H1 (cell line): ENCODE results near the gene OPHN1. TPM values are rescaled to one million over a fixed set of nuclear protein-coding genes. Genes with fewer than 3 reads are reported as not detected.

Experiments used
- CTCF ChIA-PET: fragments of 300-600 bp; sonication (Branson Sonifier 250); formaldehyde crosslinking; loops from one replicate; lab custom pipeline; 2021; ENCODE audit not compliant: partially characterized antibody; lab: Charles Lee
- POLR2A ChIA-PET: fragments of 300-600 bp; sonication (Branson Sonifier 250); formaldehyde crosslinking; loops from one replicate; lab custom pipeline; 2021; ENCODE audit warnings: inconsistent platforms; ENCODE audit not compliant: partially characterized antibody; lab: Charles Lee
- DNase-seq, 2 experiments: peaks; one replicate each; pipeline versions ENCODE4 v3.0.0 to v3.0.0-alpha.2; 2010 to 2022; ENCODE audit warnings: low spot score in 2 of 2, low read depth in 1 of 2, mixed read lengths in 1 of 2
- FAIRE-seq: peaks from 2 replicates; lab custom pipeline; 2011; peaks lifted over from hg19 to GRCh38; lab: Jason Lieb, UNC
- H2AFZ ChIP-seq: 2 replicates; pipeline ENCODE4 v1.8.1; 2012; ENCODE audit warnings: low read length, inconsistent platforms
- H2AK5ac ChIP-seq: 2 replicates; pipeline ENCODE4 v1.6.1; 2013; ENCODE audit warnings: low read depth, low read length
- H2BK120ac ChIP-seq: replicated peaks from 2 replicates; pipeline ENCODE3; 2013; ENCODE audit warnings: low read depth, low read length, inconsistent platforms
- H2BK12ac ChIP-seq: 2 replicates; pipeline ENCODE4 v1.6.1; 2013; ENCODE audit warnings: low read depth, low read length
- H2BK15ac ChIP-seq: 2 replicates; pipeline ENCODE4 v1.6.1; 2013; ENCODE audit warnings: low read length
- H2BK20ac ChIP-seq: 2 replicates; pipeline ENCODE4 v1.6.1; 2013; ENCODE audit warnings: low read length
- H2BK5ac ChIP-seq: 2 replicates; pipeline ENCODE4 v1.6.1; 2013; ENCODE audit warnings: low read depth, low read length
- H3K14ac ChIP-seq: 2 replicates; pipeline ENCODE4 v1.6.1; 2013; ENCODE audit warnings: inconsistent platforms; ENCODE audit not compliant: insufficient read length
- H3K18ac ChIP-seq: 2 replicates; pipeline ENCODE4 v1.6.1; 2013; ENCODE audit warnings: low read length; ENCODE audit errors: extremely low read depth
- H3K23ac ChIP-seq: 2 replicates; pipeline ENCODE4 v1.6.1; 2013; ENCODE audit warnings: inconsistent platforms; ENCODE audit not compliant: insufficient read length
- H3K23me2 ChIP-seq: 2 replicates; pipeline ENCODE4 v1.6.1; 2013; ENCODE audit warnings: low read depth, low read length
- H3K27ac ChIP-seq: 2 replicates; pipeline ENCODE4 v1.6.1; 2011; ENCODE audit warnings: low read depth, low read length, inconsistent platforms
- H3K27me3 ChIP-seq, 4 experiments: replicated peaks in 1 of 4; 1 replicate in 1 of 4; 2 replicates in 3 of 4; pipeline versions ENCODE4 v1.6.1 to v1.8.1; 2011 to 2013; ENCODE audit warnings: low read length in 3 of 4, mild to moderate bottlenecking in 3 of 4, inconsistent platforms in 2 of 4, mixed read lengths in 2 of 4, moderate library complexity in 1 of 4; ENCODE audit not compliant: control insufficient read depth in 3 of 4, insufficient read depth in 3 of 4; ENCODE audit errors: extremely low read depth in 1 of 4
- H3K36me3 ChIP-seq, 4 experiments: 2 replicates each; pipeline versions ENCODE4 v1.6.1 to v1.8.1; 2011 to 2013; ENCODE audit warnings: mild to moderate bottlenecking in 4 of 4, low read length in 3 of 4, moderate library complexity in 2 of 4, control low read depth in 1 of 4, inconsistent platforms in 1 of 4; ENCODE audit not compliant: insufficient read depth in 4 of 4, control insufficient read depth in 2 of 4
- H3K4ac ChIP-seq: replicated peaks from 2 replicates; pipeline ENCODE3; 2013; ENCODE audit warnings: low read length, low read depth, mixed read lengths, inconsistent platforms; ENCODE audit not compliant: insufficient read length
- H3K4me1 ChIP-seq, 4 experiments: replicated peaks in 1 of 4; 1 replicate in 1 of 4; 2 replicates in 3 of 4; pipeline versions ENCODE4 v1.6.1 to v1.8.1; 2011 to 2013; ENCODE audit warnings: low read length in 3 of 4, inconsistent platforms in 2 of 4, mixed read lengths in 1 of 4; ENCODE audit not compliant: insufficient read depth in 4 of 4, control insufficient read depth in 3 of 4
- H3K4me2 ChIP-seq, 2 experiments: 2 replicates each; pipeline versions ENCODE4 v1.6.1 to v1.8.1; 2011 to 2013; ENCODE audit warnings: low read depth in 2 of 2, low read length in 2 of 2, control low read depth in 1 of 2, inconsistent platforms in 1 of 2, mild to moderate bottlenecking in 1 of 2; ENCODE audit not compliant: insufficient read depth in 1 of 2
- H3K4me3 ChIP-seq, 4 experiments: fragments of 200-600, 300-600 bp in 1 of 4; sonication (generic), shearing (Covaris generic), sonication (Bioruptor Twin) in 1 of 4; 2 replicates each; pipeline versions ENCODE4 v1.5.1 to v1.8.1; 2011 to 2016; ENCODE audit warnings: low read length in 4 of 4, low read depth in 3 of 4, control low read depth in 2 of 4, inconsistent platforms in 2 of 4, mild to moderate bottlenecking in 2 of 4, mixed read lengths in 1 of 4, moderate library complexity in 1 of 4; ENCODE audit not compliant: insufficient read depth in 2 of 4; ENCODE audit errors: extremely low read depth in 1 of 4
- H3K56ac ChIP-seq: replicated peaks from 2 replicates; pipeline ENCODE3; 2013; ENCODE audit warnings: low read depth, mild to moderate bottlenecking, mixed read lengths, low read length, inconsistent platforms; ENCODE audit not compliant: insufficient read length
- H3K79me1 ChIP-seq: 2 replicates; pipeline ENCODE4 v1.6.1; 2013; ENCODE audit warnings: low read depth, low read length, control low read depth
- H3K79me2 ChIP-seq, 2 experiments: 2 replicates each; pipeline versions ENCODE4 v1.6.1 to v1.8.1; 2012 to 2013; ENCODE audit warnings: low read length in 2 of 2, mild to moderate bottlenecking in 2 of 2, inconsistent platforms in 1 of 2; ENCODE audit not compliant: insufficient read depth in 2 of 2, control insufficient read depth in 1 of 2
- H3K9ac ChIP-seq, 4 experiments: replicated peaks in 1 of 4; 1 replicate in 1 of 4; 2 replicates in 3 of 4; pipeline versions ENCODE4 v1.6.1 to v1.8.1; 2011 to 2013; ENCODE audit warnings: low read depth in 3 of 4, low read length in 3 of 4, control low read depth in 2 of 4, mild to moderate bottlenecking in 2 of 4, moderate library complexity in 2 of 4, inconsistent platforms in 1 of 4; ENCODE audit errors: extremely low read depth in 1 of 4
- H3K9me3 ChIP-seq, 2 experiments: 2 replicates each; pipeline versions ENCODE4 v1.6.1 to v1.8.1; 2012 to 2013; ENCODE audit warnings: mild to moderate bottlenecking in 2 of 2, moderate library complexity in 2 of 2, control low read depth in 1 of 2, inconsistent platforms in 1 of 2, low read depth in 1 of 2, low read length in 1 of 2, mixed read lengths in 1 of 2; ENCODE audit not compliant: insufficient read depth in 2 of 2
- H4K20me1 ChIP-seq, 2 experiments: replicated peaks in 1 of 2; 2 replicates each; pipeline versions ENCODE3 to v1.8.1; 2011 to 2013; ENCODE audit warnings: inconsistent platforms in 2 of 2, low read length in 2 of 2, mild to moderate bottlenecking in 1 of 2; ENCODE audit not compliant: insufficient read depth in 2 of 2, control insufficient read depth in 1 of 2
- H4K5ac ChIP-seq: 2 replicates; pipeline ENCODE4 v1.6.1; 2013; ENCODE audit warnings: low read length, low read depth, mixed read lengths, inconsistent platforms; ENCODE audit not compliant: insufficient read length
- H4K8ac ChIP-seq: 2 replicates; pipeline ENCODE4 v1.8.0; 2013; ENCODE audit warnings: mild to moderate bottlenecking, moderate library complexity, low read length, inconsistent platforms; ENCODE audit not compliant: insufficient read depth; ENCODE audit errors: extremely low read depth
- H4K91ac ChIP-seq: replicated peaks from 2 replicates; pipeline ENCODE3; 2013; ENCODE audit warnings: low read length, mixed read lengths, inconsistent platforms; ENCODE audit not compliant: insufficient read length
- ATF2 ChIP-seq: IDR thresholded peaks from 2 replicates; pipeline ENCODE4 v1.6.1; 2012; ENCODE audit warnings: low read length, inconsistent platforms
- RNF2 ChIP-seq: fragments of 200-900, 300-1000 bp; sonication (generic); IDR thresholded peaks from 2 replicates; pipeline ENCODE4 v1.7.1; 2016; ENCODE audit warnings: borderline replicate concordance, low read depth, mild to moderate bottlenecking, antibody characterized with exemption, low read length; ENCODE audit not compliant: poor library complexity, severe bottlenecking; ENCODE audit errors: missing control alignments
- TEAD4 ChIP-seq: IDR thresholded peaks from 2 replicates; pipeline ENCODE4 v1.6.1; 2012; ENCODE audit warnings: low read depth, low read length, inconsistent platforms, mixed read lengths
- WGBS, 2 experiments: shearing (Covaris generic) in 1 of 2; methylation state at CpG; one replicate each; pipeline versions ENCODE4 v1.1.6 to v1.1.7; 2013 to 2015; ENCODE audit warnings: low lambda C conversion rate in 2 of 2, mixed read lengths in 2 of 2, inconsistent platforms in 1 of 2, low coverage in 1 of 2, missing lambda C conversion rate in 1 of 2; ENCODE audit not compliant: insufficient replicate concordance in 2 of 2, insufficient coverage in 1 of 2, insufficient read length in 1 of 2; ENCODE audit errors: extremely low coverage in 1 of 2, missing lambda C conversion rate in 1 of 2; 5-methylcytosine and 5-hydroxymethylcytosine counted together
- polyA plus RNA-seq, 7 experiments: library from polyadenylated mRNA; depleted of rRNA in 3 of 7; stranded (reverse) in 5 of 7; unstranded in 2 of 7; fragments of >200 nt in 5 of 7; fragments of 200-250 nt in 2 of 7; gene quantifications; 1 replicate in 5 of 7; 2 replicates in 1 of 7; 4 replicates in 1 of 7; pipeline versions ENCODE4 v1.2.1 to v1.2.3, GENCODE V29; 2011 to 2013; ENCODE audit warnings: missing spikeins in 2 of 7, mixed read lengths in 2 of 7
- total RNA-seq: library from RNA; stranded (reverse); fragmentation: NEBNext Ultra II Directional; extraction: Animal tissue kit (Norgen Biotek cat#: 25700); gene quantifications from 2 replicates; pipeline ENCODE4 v1.2.1, GENCODE V29; 2021

The OPHN1 gene
- total and polyA plus RNA-seq, 2 of the 8 experiments (the other 6 are each of a cell fraction or from before 2014, with no cell fraction given) = 1.2 to 3.5 TPM

DNA sequence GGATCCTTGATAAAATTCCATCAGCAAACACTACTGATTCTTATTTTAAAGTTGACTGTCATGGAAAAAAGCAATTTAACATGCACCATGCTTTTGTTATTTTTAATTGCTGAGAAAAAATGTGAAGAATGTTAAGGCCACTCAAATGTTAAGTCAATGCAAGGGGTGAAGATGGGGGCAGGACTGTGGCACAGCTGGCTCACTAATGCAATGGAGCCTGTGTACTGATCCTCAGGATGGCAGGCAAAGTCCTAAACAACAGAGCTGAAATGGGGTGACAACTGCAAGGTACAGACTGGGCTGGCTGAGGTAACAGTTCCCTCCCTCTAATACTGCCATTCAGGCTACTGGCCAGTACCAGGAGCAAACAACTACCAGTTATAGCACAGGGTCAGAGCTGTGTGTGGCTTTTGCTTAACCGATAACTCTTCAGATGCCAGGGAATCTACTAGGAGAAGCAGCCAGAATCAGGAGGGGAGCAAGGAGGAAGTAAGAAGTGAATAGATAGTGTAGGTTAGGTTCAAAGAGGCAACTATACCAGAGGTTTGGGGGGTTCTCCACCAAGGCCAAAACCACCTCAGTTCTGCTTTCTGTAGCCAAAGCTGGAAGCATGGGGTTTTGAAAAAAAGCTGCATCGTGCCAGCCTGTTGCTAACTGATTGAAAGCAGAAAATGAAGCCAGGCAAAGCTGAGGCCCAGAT is 372.6 kb downstream of the OPHN1 start:
- Histone ChIP-seq H3K9ac (no peak overlapping the region), H3K79me1 (no peaks in the 10 kb centered on the region), H3K4ac (no peak overlapping the region), H3K56ac (no peak overlapping the region), H4K5ac (no peak overlapping the region), H2AFZ (no peak overlapping the region), H2BK120ac (no peak overlapping the region), H3K36me3 (no peaks in the 10 kb centered on the region), H4K8ac (no peak overlapping the region), H4K20me1 (no peaks in the 10 kb centered on the region), H3K79me2 (no peaks in the 10 kb centered on the region), H4K91ac (no peak overlapping the region), H2BK5ac (no peak overlapping the region; the same call in 1 of the 2 replicates), H2AK5ac (no peak overlapping the region), H3K23me2 (no peaks in the 10 kb centered on the region), H2BK20ac (no peak overlapping the region), H3K4me1 (peaks cover 0 to 8% (median 2%) of the 10 kb centered on the region in 4 experiments; a peak in 2 of 7 replicates), H3K27ac (no peak overlapping the region), H3K4me2 (peak overlapping the region in 1 of 2 experiments; percentile 37; a peak in 1 of 4 replicates), H3K4me3 (no peak overlapping the region), H3K14ac (no peak overlapping the region), H3K23ac (no peak overlapping the region), H2BK15ac (no peak overlapping the region), H3K9me3 (no peaks in the 10 kb centered on the region), H2BK12ac (no peak overlapping the region), H3K27me3 (no peaks in the 10 kb centered on the region), H3K18ac (no peak overlapping the region; the same call in 1 of the 2 replicates)
- WGBS, 2 experiments = 85% methylated on average over 2 of the region's 2 CpGs; no CpG with 5 or more reads in 1 of the 2 experiments
- TF ChIP-seq RNF2 (no peak), ATF2 (no peak), TEAD4 (peak; percentile 41; the same call in 1 of the 2 replicates)
- CTCF ChIA-PET = interaction anchor here (0.7 kb wide), 1 partner anchor 14 kb away, joined by 4 read pairs; no protein-coding TSS in a partner anchor
- DNase-seq = no peak
- POLR2A ChIA-PET = interaction anchor here (0.6 to 1.2 kb wide), 2 partner anchors 14 to 1329 kb away, joined by 3 read pairs; no protein-coding TSS in a partner anchor
- no peak for FAIRE-seq
